ENCODE data around the gene HOXA11.

DNA sequence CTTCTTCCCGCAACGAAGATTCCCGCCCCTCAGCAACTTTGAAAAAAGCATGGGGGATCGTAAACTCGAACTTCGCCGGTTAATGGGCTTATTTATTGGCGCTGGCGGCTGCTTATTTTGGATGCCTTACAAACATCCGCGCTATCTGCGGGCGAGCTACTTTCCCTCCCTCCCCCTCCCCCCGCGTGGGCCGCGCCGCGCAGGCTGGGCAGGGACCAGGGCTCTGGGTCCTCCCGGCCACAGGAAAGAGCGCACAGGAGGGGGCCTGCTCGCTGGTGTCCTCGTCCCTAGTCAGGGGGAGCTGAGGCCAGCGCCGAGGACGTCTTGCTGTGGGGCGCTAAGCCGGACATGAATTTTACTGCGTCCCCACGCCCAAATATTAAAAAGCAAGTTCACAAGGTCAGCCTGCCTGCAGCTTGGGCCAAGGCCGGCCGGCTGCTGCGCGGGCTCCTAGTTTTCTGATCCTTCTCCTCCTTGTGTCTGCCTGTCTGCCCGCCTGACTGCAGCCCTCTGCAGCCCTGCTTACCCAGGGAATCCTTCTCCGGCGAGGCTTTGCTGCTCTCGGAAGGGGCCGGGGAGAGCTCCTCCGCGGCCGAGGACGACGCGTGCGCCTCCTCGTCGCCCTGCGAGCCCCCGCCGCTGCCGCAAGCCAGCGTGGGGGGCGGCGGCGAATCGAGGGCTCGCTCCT is 12.1 kb downstream of the HOXA11 start:
- no peak for TF ChIP-seq CTCF (IDR thresholded peaks at IDR 0.05)
- no peak for TF ChIP-seq POLR2A (IDR thresholded peaks at IDR 0.05)
